Endothelial cell of umbilical vein (primary cell): Measurements from ENCODE around the gene CLEC4E.

ENCODE experiments used
- CTCF ChIP-seq, 2 donors: IDR thresholded peaks; 1 replicate in 1 of 2; 2 replicates in 1 of 2; pipeline ENCODE4 v1.5.1; 2011; ENCODE audit warnings: low read length in 2 of 2, mild to moderate bottlenecking in 2 of 2, moderate library complexity in 2 of 2, control low read depth in 1 of 2, inconsistent platforms in 1 of 2, low read depth in 1 of 2; ENCODE audit not compliant: insufficient read depth in 1 of 2; ENCODE audit errors: extremely low read depth in 1 of 2
- EZH2 ChIP-seq: IDR thresholded peaks from 2 replicates; pipeline ENCODE4 v1.6.1; 2012; ENCODE audit warnings: borderline replicate concordance, low read depth, mild to moderate bottlenecking, moderate library complexity, low read length, inconsistent platforms; ENCODE audit not compliant: severe bottlenecking
- POLR2AphosphoS5 ChIP-seq: IDR thresholded peaks from 2 replicates; pipeline ENCODE4 v1.6.1; 2012; ENCODE audit warnings: low read depth, mild to moderate bottlenecking, control low read depth, low read length, moderate library complexity; ENCODE audit not compliant: insufficient read depth

- TF ChIP-seq POLR2AphosphoS5 (no peak), EZH2 (no peak), CTCF (IDR thresholded peaks at IDR 0.05; ENCODE audit: extremely low read depth in 1 of 2, insufficient read depth in 1 of 2, low read depth in 1 of 2, low read length in 2 of 2) (no peak)
Measured at GRCh38 chr12:8566525-8566924, 25.8 kb upstream of the CLEC4E start.
